Activated naive CD4-positive, alpha-beta T cell (primary cell): ENCODE results near the gene ANKS1A.
"Not testable (repeated sequence)": the region's sequence is repeated elsewhere in the genome, so short reads cannot be mapped to it uniquely, and the experiment has no call there.

Experiments used
- DNase-seq, 4 experiments: peaks; one replicate each; lab custom pipeline; 2025; lab: John Stamatoyannopoulos, UW

Gene ANKS1A

GRCh38 chr6:34922177-34922663, 33.2 kb downstream of the ANKS1A start:
- DNase-seq, result no peak

GRCh38 chr6:34924831-34925625, 36.0 kb downstream of the ANKS1A start:
- DNase-seq, result no peak

- DNase-seq, result no peak
Measured at GRCh38 chr6:34926655-34927054, 37.6 kb downstream of the ANKS1A start.

- DNase-seq, result no peak
Measured at GRCh38 chr6:34928220-34928619, 39.2 kb downstream of the ANKS1A start.

- DNase-seq, result no peak
Measured at GRCh38 chr6:34928695-34929094, 39.6 kb downstream of the ANKS1A start.

- DNase-seq, result no peak
Measured at GRCh38 chr6:34929241-34929978, 40.4 kb downstream of the ANKS1A start.

- no peak for DNase-seq
Measured at GRCh38 chr6:34930221-34930620, 41.2 kb downstream of the ANKS1A start.

- not testable (repeated sequence) for DNase-seq
Measured at GRCh38 chr6:34932202-34932601, 43.1 kb downstream of the ANKS1A start.

GRCh38 chr6:34934516-34934915, 45.5 kb downstream of the ANKS1A start:
- DNase-seq, result no peak

GRCh38 chr6:34938268-34938667, 49.2 kb downstream of the ANKS1A start:
- DNase-seq, result no peak

GRCh38 chr6:34940030-34940434, 51.0 kb downstream of the ANKS1A start:
- no peak for DNase-seq

GRCh38 chr6:34941421-34941820, 52.4 kb downstream of the ANKS1A start:
- DNase-seq, result no peak

GRCh38 chr6:34945317-34945716, 56.3 kb downstream of the ANKS1A start:
- DNase-seq, result no peak

GRCh38 chr6:34947561-34947960, 58.5 kb downstream of the ANKS1A start:
- DNase-seq, result no peak

GRCh38 chr6:34949636-34950035, 60.6 kb downstream of the ANKS1A start:
- DNase-seq, result no peak

GRCh38 chr6:34950849-34951248, 61.8 kb downstream of the ANKS1A start:
- no peak for DNase-seq

GRCh38 chr6:34951731-34952130, 62.7 kb downstream of the ANKS1A start:
- DNase-seq, result no peak

GRCh38 chr6:34953061-34954025, 64.3 kb downstream of the ANKS1A start:
- no peak for DNase-seq

- no peak for DNase-seq
Measured at GRCh38 chr6:34955442-34955841, 66.4 kb downstream of the ANKS1A start.

- DNase-seq, result no peak
Measured at GRCh38 chr6:34957231-34957783, 68.3 kb downstream of the ANKS1A start.

- DNase-seq, result no peak
Measured at GRCh38 chr6:34958734-34959133, 69.7 kb downstream of the ANKS1A start.

- no peak for DNase-seq
Measured at GRCh38 chr6:34959224-34959623, 70.2 kb downstream of the ANKS1A start.
